C4-2B (cell line): ENCODE measurements around the gene IGFBP3.

Experiments
- CTCF ChIP-seq: fragments of 450-650 bp; conservative IDR thresholded peaks from 2 replicates; pipeline ENCODE4 v1.5.1; 2017; ENCODE audit warnings: mild to moderate bottlenecking
- ZFX ChIP-seq: fragments of 450-650 bp; IDR thresholded peaks from 2 replicates; pipeline ENCODE4 v1.6.1; 2017

- TF ChIP-seq CTCF (no peak), ZFX (no peak)
Observed at GRCh38 chr7:45878457-45879144, 42.5 kb downstream of the IGFBP3 start.
